GM18861 (cell line): ENCODE data around the gene SUMO4.
"Not testable (repeated sequence)": the region's sequence is repeated elsewhere in the genome, so short reads cannot be mapped to it uniquely, and the experiment has no call there.

Experiments used
- ATAC-seq: cut with Tn5 transposase; IDR thresholded peaks from one replicate; pipeline ENCODE4 v1.9.1; 2021; ENCODE audit not compliant: unreplicated experiment

Gene SUMO4

DNA sequence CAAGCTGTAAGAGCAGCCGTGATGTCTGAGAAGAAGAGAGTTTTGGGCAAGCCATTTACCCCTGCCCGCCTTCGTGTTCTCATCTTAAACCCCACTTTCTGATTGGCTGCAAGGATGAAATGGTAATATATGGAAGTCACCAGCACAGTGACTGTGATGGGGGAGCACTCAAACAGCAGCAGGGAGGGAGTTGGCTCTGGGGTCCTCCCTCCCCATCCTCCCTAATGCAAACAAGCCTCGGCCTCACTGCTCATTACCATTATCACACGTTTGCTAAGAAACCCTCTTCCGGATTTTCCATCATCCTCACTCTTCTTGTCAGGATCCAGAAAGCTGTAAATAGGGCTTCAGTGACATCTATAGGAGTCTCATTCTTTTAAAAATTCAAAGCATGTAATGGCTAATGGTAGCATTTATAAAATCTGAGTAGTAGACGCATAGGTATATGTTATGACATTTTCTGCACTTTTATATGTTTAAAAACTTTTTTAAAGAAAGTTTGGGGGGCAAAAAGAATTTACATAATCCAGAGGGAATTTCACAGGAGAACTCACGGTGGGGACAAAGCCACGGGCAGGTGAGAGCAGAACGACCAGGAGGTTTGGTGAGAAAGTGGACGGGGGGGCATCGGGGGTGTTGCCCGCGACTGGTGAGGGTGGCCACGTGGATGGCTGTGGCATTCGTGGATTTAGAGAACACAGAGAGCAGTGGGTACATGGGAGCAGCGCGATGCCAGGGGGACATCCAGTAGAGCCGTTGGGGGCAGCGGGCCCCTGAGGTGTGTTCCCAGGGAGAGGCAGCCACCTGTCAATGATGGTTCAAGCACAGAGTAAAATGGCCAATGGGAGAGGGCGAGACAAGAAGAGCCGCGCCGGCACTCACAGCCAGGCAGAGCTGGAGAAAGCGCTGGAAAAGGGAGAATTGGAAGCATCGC, 29.6 kb downstream of the SUMO4 start:
- no peak for ATAC-seq

DNA sequence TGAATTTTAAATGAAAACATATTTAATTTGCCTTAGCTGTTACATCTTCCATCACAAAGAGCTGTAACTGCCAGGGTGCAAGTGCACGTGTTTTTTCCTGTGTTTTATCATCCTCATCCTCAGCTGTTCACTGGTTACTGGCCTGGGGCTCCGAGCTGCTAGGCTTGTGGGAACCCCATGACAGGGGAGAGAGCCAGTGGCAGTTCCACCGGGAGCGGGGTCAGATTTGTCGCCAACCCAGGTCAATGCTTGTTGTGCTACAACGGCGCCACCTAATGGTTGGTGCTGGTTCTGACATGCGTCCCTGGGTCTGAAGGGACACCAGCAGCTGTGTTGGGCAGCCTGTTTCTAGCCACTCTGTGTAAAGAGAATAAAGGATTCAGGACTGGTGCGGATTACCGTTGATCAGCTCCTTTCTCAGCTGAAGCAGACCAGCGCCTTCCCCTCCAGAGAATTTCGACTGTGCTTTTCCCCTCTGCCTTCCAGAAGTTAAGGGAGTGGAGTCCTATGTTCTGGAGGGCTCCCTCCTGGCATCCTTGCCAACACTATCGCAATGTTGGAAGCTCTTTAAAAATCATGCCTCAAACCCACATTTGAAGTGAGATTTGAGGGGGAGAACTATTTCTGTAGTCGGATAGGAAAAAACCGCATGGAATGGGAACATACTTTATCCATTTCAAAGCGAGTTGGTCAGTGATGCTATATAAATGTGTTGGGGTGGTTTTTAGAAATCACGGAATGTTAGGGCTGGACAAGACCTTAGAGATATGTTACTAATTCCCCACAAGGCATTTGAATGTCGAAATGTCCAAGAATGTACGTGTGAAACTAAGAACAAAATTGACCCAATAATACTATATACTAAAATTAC, 32.1 kb downstream of the SUMO4 start:
- peak; percentile 72 for ATAC-seq

DNA sequence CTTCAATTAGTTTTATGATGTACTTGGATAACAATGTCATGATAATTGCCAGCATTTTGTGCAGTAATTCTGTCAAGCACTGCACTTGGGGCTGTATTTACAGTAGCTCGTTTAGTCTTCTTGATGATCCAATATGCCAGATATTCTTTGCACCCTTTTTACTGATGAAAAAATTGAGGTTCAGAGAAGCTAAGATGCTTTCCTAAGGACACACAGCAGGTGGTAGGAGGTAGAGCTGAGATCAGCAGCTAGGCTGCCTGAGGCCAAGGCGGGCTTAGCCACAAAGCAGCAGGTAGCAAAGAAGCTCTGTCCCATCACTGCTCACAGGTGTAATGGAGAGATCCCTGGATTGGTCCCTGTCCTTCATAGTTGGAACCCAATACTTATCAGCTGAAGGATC, 33.3 kb downstream of the SUMO4 start:
- ATAC-seq: no peak

DNA sequence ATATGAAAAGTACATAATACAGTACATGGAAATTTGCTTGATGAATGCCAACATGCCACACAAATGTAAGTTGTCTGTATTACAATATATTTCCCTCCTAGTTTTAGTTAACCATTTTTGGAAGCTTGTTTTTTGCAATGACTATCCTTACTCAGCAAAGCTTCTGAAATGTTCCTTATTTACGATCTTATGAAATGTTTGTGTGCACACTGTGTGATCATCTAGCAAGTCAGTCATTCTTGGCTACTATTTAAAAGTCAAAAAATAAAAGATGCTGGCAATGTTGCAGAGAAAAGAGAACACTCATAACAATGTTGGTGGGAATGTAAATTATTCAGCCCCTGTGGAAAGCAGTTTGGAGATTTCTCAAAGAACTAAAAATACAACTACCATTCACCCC, 33.8 kb downstream of the SUMO4 start:
- ATAC-seq: no peak

DNA sequence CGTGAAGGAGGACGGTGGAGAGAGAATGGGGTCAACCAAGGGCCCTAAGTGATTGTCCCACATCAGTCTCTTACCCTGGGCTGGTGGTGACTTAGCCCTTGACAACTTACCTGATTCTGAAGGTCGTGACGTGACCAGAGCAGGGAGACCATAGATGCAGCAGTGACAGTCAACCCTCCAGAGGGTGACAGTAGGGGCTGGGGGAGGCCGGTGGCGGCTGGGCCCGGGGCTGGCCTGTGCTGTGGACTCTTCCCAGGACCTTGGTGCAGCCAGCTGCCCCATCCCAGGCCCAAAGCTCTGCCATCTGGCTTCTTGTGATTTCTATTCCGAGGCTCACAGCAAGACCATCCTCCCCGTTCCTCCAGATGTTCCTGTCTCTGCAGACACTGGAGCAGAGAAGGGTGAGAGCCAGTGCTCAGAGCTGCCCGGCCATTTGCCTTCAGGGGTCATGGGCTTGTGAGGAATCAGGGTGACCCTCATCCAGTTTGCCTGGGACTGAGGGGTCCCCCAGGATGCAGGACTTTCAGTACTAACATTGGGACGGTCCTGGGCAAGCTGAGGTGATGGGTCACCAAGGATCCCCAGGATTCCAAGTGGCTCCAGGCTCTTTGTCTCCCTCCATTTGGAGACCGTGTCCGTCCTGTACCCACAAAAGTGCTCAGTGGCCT, 36.0 kb downstream of the SUMO4 start:
- ATAC-seq: no peak

DNA sequence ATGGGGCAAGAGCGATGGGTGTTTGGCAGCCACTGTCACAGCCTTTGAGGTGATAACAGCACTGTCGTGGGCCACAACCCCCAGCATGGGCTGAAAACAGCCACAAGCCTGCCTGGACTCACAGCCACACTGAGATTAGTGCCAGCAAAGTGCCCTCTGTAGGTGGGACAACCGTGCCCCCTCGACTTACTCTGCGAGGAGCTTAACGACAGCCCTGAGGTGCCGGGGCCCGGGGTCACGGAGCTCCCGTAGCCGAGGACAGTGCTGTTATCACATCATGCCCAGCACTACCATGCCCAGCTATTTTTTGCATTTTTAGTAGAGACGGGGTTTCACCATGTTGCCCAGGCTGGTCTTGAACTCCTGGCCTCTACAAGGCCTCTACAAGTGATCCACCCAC, 36.6 kb downstream of the SUMO4 start:
- ATAC-seq: no peak

DNA sequence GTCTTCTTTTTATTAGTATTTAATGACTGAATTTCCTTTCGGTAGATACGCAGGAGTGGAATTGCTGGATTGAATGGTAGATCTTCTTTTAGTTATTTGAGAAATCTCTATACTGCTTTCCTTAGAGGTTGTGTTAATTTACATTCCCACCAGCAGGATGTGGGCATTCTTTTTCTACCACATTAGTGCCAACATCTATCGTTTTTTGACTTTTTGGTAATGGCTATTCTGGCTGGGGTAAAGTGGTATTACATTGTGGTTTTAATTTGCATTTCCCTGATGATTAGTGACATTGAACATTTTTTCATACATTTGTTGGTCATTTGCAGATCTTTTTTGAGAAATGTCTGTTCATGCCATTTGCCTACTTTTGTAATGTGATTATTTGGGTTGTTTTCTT, 37.1 kb downstream of the SUMO4 start:
- no peak for ATAC-seq

DNA sequence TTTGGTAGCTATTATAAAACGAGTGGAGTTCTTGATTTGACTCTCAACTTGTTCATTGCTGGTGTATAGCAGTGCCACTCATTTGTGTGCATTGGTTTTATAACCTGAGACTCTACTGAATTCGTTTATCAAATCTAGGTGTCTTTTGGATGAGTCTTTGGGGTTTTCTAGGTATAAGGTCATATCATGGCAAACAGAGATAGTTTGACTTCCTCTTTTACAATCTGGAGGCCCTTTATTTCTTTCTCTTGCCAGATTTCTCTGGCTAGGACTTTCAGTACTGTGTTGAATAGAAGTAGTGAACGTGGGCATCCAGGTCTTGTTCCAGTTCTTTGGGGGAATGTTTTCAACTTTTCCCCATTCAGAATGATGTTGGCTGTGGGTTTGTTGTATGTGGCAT, 38.8 kb downstream of the SUMO4 start:
- no peak for ATAC-seq

DNA sequence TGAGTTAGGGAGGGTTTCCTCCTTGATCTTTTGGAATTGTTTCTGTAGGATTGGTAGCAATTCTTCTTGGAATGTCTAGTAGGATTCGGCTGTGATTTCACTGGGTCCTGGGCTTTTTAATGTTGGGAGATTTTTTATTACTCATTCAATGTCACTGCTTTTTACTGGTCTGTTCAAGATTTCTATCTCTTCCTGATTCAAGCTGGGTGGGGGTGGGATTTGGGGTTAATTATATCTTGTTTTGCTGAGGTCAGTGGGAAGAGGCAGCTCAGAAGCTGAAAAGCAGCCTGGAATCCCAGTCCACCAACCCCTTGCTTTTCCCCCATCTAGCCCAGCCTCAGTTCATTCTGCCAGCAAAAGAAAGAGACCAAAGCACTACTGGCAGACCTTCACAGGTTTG, 39.6 kb downstream of the SUMO4 start:
- ATAC-seq: no peak

DNA sequence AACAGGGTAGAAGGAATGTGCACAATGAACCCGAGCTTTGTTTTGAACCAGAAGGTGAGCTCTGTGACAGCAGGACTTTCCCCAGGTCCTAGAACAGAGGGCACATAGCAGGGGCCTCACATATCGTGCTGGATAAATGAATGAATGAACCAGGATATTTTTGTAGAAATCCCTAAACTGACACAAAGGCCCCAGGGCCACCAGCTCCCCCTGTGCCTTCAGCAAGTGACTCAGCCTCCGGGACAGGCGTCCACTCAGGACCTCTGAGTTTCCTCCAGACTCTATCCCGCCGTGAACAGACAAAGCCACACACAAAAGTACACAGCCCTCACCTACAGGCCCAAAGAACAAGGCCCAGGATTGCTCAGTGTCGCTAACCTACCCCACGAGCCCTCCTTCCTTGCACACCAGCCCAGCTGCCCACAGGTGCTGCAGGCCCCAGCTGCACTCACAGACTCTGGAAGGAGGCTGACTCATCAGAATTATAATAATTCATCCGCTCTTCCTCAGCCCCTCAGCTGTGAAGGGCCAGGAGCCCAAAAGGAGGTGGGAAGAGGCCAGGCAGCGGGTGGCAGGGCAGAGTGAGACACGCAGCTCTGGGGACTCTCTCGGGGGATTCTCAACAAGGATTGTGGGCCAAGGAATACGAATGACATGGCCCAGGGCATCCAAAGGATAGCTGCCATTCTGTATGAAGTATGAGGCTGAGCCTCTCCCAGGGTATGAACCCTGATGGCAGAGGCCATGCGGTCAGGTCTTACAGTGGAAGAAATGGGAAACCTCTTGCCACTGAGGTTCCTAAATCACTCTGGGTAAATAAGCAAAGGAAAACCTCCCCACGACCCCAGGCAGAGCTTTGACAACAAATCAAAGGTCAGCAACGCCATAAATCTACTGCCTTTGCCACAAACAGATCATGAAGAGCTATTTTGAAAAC, 40.9 kb downstream of the SUMO4 start:
- no peak for ATAC-seq

DNA sequence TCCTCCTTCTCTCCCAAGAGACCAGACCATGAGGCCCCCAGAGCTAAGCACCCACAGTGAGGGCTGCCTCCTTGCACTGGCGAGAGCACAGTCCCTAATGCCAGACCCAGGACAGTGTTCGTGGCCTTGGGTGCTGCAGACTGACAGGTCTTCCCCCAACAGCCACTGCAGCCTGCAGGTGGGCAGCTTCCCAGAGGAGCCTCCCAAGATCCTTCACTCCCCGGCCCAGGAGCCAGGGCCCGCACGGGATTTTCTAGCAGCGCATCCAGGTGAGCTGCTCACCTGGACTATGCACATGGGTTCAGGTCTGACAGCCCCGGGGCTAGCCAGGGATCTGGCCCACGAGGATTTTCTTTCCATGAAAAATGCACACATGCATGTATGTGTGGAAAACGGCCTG, 41.7 kb downstream of the SUMO4 start:
- ATAC-seq: no peak

DNA sequence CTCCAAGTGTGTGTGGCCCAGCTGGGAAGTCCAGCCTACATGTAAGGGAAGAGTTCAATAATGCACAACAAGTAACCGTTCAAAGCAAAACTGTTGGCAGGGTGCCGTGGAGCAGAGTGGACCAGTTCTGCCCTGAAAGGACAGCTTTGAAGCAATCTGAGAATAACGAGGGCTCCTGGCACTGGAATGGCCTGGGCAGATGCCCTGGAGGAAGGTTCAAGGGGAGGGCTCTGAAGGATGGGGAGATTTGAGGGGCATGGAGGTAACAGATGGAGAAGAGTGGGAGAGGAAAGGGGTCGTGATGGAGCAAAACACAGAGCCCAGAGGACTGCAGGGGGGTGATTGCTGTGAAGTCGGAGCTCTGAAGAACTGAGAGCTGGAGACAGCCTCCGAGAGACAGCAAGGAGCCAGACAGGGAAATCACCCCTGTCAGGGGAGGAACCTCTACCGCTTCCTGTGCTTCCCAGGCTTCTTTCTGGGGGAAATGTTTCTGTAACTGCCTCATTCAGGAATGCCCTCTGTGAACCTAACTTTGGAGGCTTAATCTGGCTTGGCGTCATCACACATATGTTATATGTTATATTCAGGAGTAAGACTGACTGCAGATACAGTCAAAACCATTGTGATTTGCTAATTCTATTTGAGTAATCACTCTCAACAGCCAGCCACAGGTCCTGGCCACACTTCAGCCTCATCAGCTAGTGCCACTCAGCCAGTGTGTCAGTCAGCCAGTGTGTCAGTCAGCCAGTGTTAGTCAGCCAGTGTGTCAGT, 43.5 kb downstream of the SUMO4 start:
- no peak for ATAC-seq

DNA sequence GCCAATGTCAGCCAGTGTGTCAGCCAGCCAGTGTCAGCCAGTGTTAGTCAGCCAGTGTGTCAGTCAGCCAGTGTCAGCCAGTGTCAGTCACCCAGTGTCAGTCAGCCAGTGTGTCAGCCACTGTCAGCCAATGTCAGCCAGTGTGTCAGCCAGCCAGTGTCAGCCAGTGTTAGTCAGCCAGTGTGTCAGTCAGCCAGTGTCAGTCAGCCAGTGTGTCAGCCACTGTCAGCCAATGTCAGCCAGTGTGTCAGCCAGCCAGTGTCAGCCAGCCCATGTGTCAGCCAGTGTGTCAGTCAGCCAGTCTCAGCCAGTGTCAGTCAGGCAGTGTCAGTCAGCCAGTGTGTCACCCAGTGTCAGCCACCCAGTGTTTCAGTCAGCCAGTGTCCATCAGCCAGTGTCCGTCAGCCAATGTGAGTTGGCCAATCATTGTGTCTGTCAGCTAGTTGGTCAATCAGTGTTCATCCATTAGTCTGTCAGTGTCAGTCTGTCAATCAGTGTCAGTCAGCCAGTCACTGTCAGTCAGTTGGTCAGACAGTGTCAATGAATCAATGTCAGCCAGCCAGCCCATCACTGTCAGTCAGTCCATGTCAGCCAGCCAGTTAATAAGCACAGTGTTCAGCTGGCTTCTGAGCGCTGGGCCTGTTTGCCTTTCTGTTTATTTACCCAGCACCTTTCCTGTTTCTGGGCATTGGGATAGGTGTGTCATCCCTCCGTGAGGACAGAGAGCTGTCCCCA, 44.5 kb downstream of the SUMO4 start:
- not testable (repeated sequence) for ATAC-seq

DNA sequence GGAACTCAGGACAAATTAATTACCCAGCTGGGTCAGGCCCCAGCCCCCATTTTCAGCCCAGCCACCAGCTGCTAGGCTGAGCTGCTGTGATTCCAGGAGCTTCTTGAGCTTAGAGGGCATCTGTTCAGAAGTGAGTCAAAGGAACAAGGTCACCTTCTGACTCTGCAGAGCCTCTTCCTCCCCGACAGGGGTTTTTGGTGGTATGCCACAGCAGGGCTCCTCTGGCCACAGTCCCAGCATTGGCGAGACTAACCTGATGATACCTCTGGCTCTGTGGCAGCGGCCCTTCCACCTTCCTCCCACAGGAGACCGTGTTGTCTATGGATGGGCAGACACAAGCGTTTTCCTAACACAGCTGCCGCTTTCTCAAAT, 45.0 kb downstream of the SUMO4 start:
- no peak for ATAC-seq

DNA sequence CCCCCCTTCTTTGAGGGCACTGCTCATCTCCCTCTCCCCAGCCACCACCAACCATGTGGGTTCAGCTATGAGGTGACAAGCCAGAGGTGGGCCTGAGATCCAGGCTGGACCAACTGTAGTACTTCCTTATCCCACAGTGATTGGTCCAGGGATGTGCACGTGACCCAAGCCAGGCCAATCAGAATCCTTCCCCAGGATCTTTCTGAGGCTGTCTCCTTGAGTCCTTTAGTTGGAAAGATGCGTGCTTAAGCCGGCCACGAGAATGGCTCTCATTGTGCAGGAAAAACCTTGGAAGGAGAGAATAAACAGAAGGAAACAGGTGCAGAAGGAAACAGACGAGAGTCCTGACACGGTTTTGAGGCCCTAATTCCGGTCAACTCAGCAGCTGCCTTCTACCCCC, 45.5 kb downstream of the SUMO4 start:
- ATAC-seq: no peak

DNA sequence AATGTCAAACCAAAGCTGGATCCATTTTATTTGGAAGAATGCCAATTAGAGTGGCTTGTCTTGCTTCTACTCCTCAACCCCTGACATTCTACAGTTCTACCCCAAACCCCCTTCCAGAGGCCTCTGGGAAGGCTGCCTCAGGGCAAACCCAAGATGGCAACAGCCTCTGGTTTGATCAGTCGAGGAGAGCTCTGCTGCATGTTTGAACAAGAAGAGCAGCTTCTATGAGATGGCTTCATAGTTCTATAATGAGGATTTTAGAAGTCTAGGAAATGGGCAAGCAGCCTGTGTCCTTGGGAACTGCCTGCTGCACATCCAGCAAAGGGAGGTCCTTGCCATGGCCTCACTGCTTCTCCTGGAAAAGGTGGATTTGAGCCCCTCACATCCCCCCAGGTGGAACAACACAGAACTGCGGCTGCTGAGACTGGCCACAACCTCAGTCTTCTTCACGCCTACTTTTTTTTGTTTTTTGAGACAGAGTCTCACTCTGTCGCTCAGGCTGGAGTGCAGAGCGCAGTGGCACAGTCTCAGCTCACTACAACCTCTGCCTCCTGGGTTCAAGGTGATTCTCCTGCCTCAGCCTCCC, 46.8 kb downstream of the SUMO4 start:
- no peak for ATAC-seq

DNA sequence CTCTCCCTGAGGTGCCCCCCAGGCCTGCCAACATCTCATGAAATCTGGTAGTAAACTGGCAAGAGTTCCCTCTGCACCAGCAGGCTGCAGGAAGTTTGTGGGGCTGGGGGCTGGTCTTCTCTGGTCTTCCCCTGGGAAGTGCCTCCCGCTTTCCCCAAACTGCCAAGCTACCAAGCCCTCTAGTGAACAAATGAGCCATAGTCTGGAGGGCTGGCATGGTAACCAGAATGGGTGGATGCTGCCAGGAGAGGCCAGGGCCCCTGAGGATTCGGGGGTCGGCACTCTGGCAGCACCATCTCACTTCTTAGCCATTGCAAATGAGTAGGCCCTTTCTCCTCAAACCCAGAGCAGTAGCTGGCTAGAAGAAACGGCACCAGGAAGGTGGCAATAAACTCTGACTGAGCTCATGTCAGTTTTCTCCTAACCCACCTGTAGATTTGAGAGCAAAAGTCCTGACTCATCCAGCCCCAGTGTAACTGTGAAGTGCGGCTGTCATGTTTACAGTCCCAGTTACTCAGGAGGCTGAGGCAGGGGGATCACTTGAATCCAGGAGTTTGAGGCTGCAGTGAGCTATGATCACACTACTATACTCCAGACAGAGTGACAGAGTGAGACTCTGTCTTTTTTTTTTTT, 48.9 kb downstream of the SUMO4 start:
- no peak for ATAC-seq
